Measurements from ENCODE around the gene IFFO2.

Gene IFFO2

DNA sequence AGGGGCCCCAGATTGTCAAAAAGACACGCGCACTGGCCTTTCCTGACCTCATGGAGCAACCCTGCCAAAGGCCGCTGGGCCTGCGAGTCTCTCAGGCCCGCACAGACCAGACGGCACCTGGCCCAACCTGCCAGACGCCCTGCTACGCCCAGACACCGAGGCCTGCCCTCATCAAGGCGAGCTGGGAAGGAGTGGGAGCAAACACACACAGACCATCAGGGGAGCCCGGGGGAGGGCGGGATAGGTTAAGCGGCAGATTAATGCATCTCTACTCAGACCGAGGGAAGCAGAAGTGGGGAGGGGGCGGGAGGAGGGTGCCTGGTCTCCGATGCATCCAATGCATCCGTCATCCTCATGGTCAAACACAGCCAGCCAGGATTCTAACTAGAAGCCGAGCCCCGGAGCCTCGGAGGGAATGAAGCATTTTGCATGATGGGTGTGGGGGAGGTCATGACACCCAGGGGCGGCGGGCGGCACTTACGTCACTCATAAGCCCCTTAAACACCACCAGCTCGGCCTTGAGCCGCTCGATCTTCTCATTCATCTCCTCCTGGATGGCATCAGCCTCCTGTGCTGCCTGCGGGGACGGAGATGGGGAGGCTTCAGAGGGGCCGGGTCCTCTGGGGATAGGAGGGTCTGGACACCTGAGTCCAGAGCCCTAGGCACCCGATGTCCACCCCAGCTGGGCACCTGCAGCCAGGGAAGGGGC, 37.1 kb downstream of the IFFO2 start:
- no peak for DNase-seq (ENCODE audit: low read depth in 2 of 2)

DNA sequence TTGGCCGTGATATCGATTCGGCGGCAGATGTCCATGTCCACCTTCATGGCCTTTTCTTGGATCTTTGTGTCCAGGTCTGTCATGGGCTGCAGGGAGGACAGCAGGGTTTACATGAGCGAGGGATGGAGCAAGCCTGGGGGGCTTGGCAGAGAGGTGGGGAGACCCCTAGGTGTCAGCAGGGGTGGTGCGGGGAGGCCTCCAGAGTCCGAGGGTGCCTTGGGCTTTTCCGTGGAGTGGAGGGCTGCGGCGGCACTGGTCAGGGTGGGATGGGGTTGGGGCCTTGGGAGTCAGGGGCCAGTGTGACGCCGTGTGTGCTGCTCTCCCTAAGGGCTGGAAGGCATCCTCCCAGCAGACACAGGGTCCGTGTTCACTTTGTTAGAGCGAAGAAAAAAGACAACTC, 38.1 kb downstream of the IFFO2 start:
- DNase-seq (ENCODE audit: low read depth in 2 of 2): no peak

DNA sequence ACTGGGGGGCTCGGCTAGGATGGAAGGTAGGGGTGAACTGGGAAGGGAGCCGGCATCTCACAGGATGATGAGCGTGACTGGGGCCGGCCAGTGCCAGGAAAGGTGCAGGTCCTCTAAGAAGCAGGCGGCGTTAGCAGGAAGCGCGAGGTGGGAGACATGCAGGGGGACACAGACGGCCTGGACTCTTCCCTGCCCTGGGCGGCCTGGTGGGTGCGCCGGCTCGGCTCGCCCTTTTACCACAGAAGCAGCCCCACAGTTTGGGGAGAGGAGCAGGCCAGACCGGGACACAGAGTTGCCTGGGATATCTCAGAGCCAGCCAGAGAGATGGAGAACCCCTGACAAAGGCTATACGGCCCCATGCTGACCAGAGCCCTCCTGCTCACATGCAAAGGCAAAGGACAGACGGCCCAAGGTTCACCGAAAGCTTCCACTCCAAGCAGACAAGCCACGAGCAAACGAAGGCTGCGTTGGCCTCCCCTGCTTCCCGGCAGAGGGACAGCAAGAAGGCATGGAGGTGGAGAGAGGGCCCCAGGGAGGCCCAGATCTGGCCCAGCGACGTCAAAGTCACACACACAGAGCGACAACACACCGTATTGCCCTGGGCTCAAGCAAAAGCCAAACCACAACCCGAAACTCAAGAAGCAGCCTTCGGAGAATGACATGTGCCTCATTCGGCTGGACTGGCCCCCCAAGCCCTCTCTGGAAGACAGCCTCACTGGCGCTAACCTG, 39.2 kb downstream of the IFFO2 start:
- no peak for DNase-seq (ENCODE audit: low read depth in 2 of 2)

DNA sequence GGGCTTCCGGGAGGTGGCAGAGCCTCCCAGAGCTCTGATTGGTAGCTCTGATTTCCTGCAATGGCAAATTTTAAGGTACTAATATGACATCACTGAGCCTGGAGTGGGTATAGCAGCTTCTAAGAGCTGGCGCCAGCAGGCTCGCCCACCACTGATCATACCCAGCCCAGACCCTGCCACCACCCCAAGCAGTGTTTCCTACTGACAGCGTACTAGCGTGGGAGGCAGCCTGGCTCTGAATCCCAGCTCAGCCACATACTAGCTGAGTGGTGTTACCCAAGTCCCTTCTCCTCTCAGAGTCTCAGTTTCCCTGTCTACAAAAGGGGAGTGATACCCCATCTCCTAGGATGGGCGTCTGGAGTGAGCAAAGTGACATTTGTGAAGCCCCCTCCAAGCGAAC, 41.1 kb downstream of the IFFO2 start:
- DNase-seq (ENCODE audit: low read depth in 2 of 2): no peak

DNA sequence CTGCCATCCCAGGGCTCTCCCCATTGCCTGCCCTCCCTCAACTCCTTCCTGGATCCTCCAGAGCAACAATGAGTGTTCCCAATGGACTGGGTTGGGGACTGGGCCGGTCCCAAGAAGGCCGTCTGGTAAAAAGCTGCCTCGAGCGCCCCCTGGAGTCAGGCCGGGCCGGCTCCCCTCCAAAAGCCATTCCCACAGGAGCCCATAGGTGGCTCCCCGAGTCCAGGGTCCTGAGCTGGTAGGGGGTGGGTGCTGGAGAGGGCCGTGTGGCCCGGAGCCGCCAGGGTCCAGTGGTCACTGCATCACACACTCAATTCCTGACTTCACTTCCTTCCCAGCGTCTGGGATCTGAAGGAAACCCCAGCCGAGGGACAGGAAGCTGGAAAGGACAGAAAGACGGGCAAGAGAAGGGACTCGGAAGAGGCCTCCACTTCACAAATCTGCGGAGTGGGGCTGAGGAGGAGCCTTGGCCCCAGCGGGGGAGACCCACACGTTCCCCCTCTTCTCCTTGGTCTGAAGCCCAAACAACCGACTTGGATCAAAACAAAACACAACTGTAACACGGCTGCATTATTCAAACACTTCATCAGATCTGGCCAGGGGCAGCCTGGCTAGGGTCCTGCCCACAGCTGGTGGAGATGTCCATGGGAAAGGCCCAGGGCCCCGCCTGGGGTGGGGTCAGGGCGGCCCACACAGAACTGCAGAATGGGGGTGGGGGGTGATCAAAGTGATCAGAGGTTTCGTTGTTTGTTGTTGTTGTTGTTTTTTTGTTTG, 43.2 kb downstream of the IFFO2 start:
- peak; percentile 48 to 49 for DNase-seq (ENCODE audit: low read depth in 2 of 2)

DNA sequence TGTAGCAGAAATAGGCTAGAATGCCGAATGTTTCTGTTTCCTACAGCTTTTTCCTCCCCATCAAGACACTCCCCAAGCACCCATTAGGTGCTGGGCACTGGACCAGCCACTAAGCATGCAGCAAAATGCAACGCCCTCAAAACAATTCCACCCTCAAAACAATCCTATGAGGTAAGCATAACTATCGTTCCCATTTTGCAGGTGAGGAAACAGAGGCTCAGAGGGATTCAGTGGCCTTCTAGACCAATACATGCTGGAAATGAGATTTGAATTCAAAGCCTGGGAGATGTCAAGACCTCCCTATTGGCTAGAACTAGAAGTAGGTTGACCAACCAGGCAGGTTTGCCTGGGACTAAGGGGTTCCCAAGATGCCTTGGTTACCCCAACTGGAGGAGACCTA, 43.9 kb downstream of the IFFO2 start:
- no peak for DNase-seq (ENCODE audit: low read depth in 2 of 2)

DNA sequence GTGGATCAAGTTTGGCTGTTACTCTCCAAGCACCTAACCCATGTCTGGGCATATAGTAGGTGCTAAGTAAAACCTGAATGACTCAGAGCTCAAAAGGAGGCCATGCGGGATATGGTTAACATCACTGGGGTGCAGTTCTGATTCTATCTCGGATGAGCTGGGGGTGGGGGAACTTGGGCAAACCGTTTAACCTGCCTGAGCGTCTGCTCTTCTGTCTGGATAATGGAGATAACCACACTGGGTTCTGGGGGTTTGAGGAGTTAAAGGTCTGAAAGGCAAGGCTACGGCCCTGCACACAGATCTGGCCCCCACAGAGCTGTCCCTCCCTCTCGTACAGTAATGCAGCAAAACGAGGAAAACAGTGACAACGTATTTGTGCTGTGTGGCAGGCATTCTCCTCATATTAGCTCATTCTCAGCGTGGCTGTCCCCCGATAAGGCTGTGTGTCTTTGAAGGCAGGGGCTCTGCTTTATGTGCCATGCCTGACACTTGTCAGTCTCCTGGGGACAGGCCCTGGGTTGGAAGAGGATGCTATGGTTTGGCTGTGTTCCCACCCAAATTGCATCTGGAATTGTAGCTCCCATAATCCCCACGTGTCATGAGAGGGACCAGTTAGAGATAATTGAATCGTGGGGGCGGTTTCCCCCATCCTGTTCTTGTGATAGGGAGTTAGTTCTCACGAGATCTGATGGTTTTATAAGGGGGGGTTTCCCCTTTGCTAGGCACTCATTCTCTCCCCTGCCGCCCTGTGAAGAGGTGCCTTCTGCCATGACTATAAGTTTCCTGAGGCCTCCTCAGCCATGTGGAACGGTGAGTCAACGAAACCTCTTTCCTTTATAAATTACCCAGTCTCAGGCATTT, 47.3 kb downstream of the IFFO2 start:
- no peak for DNase-seq (ENCODE audit: low read depth in 2 of 2)

DNA sequence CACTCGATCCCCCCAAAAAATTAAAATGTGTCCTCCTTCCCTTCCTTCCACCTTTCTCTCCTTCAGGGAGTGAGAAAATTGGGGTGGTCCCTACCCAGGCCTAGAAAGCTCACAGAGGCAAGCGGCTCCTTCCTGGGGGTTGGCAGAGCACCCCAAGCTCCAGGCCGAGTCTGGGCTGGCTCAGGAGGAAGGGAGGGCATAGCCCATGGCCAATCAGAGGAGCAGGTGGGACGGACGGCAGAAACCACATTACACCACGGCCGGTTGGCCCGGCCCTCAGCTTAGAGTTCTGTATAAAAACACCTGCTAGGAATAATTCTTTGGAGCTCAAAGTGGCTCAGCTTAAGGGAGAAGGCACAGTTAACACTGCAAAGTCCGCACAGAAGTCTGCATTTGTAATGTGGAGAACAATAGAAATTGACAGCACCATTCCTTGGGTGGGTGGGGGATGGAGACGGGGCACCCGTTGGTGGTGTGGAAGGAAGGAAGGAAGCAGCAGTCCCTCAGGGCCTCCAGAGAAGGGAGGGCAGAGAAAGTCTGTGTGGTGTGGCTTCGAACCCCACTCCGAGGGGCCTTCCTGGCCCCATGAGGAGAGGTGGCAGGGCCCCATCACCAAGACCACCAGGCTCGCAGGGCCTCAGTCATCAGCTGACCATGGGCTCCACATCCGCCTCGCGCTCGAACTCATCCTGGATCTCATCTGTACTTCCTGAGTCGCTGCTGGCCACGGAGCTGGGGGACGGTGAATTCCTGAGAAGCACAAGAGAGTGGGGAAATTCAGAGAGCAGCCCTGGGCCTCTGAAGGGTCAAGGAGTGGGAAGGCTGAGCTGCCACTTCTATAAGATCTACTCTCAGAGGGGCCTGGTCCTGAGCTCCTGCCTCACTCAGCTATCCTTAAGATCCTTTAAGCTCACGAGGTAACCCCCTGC, 48.3 kb downstream of the IFFO2 start:
- DNase-seq (ENCODE audit: low read depth in 2 of 2): no peak

DNA sequence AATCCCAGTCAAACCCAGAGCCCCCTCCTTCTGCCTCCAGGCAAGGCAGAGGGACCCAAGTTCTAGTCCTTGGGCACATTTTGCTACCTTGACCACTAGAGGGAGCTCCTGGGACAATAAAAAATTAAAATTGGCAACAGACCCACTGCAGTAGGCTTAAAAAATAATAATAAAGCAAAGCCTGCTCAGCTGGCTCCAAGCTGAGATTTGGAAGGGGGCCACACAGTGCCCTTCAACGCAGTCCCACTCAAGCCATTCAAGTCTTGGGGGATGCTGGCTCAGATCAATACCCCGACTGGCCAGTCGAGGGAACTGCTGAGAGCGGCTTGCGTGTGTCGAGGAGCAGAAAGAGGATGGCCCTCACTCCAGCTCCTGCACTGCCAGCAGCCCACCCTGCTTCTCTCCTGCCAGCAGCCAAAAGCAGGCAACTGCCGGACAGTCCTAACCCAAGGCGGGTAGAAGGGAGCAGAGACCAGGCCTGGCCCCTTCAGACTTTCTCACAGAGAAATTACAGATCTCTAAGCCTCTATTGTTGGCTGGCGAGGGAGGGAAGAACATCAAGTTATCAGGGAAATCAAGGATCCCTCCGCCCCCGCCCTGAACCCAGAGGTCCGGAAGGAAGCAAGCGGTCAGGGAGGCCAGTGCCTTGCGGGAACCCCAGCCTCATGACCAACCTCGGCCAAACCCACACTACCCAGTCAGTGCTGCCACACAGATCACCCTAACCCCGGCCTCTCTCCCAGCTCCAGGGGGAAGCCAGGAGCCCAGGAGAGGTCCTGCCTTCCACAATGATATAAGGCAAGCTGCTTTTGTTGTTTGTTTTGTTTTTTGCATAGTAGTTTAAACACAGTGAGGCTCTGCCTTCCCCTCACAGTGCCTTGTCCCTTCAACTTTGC, 49.2 kb downstream of the IFFO2 start:
- DNase-seq (ENCODE audit: low read depth in 2 of 2): peak; percentile 14 to 23

DNA sequence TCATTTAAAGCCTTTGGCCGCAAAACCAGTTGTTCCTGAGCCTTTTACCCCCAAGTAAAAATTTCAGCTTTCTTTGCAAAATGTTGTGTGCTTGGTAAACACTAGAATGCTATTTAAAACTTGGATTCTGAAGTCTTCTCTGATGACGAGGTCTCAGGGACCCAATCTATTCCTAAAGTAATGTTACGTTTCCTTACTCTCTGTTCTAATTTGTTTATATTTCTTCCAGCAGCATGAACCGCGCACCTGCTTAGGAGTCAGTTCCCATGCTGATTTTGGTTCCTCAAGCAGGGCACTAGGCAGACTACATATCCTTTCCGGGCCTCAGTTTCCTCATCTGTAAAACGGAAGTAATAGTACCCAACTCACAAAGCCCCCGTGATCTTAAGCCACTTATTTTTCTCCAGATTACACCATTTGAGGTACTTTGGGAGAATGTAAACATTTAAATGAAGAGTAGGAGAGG, 53.2 kb downstream of the IFFO2 start:
- DNase-seq (ENCODE audit: low read depth in 2 of 2): no peak

DNA sequence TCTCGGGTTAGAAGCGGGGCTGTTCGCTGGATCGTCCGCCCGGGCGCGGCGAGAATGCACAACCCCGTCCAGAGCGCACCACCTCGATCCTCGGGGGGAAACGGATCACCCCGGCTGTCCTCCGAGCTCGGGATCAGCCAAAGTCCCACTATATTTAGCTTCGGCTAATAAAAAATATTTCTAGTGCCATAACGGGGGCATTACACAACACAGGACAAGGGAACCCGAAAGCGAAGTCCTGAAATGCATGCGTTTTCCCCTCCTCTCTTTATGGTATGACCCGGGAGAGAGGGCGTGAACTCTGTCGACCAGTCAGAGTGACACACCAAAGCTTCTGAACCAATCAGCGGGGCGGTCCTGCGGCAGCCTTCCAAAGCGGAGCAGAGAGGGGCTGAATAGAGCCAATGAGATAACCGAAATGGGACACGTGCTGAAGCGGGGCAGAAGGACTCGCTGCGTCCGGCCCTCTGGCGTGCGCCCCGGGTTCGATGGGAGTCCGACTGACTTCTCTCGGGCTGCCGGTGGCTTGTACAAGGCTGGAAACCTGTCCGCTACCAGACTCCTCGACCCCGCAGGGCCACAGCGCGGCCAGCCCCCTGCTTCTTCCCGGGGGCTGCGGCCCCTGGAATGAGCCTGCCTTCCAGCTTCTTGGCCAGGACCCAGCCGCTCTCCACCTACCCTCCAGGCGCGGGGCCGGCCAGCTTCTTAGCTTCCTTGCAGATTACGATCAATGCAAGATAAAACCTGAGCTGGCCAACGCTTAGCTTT, 53.8 kb downstream of the IFFO2 start, which contains the start of gene ALDH4A1:
Gene ALDH4A1, minus strand, starts transcription at position 33 of the 768 bp plus-strand sequence. Its CDS starts 32 bp downstream, at position 1.
- DNase-seq (ENCODE audit: low read depth in 2 of 2): peak; percentile 90 to 91

DNA sequence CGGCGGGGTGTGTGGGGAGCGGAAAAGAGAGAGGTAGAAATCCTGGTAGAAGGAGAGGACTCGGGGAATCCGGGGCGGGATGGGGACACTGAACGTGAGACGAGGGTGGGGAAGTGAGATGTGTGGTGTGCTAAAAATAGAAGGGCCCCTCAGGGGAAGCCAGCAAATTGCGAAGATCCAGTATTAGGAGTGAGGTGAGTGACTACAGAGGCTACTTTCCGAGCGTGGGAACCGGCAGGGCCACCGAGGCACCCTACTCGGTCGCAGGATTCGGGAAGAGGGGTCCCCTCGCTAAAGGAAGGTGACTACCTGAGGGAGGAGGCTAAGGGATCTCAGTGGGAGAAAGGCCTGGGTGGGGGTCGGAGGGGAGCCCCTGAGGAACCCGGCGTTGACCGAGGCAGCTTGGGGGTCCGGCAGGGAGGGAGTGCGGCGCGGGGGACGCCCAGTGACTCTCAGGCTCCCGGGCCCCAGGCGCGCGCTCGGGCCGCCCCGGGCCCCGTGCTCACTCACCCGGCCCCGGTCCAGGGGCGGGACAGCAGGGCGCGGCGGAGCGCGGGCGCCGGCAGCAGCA, 54.4 kb downstream of the IFFO2 start:
- DNase-seq (ENCODE audit: low read depth in 2 of 2): no peak

DNA sequence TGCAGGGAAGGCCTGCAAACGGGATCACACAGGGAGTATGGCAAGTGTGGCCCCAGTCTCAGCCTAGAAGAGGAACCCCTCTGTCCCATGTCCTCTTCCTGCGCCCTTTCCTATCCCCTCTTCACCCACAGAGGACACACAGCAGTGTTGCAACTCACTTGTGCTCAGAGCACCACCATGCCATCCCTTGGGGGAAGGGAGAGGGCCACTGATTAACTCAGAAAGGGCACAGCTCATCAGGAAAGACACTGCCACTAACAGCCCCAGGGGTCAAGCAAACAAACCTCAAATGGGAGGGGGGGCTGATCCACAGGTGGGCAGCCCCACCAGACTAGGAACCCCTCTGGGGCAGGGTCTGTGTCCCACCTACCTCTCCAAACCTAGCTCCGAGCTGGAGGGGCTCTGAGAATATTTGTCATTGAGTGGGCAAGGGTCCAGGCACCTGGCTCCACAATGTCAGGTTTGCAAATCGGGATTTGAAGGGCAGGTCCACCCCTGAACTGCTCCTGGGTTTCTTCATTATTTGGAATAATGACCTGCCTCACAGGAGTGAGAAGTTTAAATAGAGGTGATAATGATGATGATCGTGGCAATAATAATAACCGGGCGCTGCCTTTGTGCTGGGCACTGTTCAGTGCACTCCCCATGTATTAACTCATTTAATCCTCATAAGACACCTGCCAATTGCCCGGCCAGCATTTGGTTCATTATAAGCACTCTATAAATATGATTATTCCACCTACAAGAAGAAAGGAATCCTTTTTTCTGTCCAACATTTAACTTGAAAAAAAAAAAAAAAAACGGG, 55.1 kb downstream of the IFFO2 start:
- no peak for DNase-seq (ENCODE audit: low read depth in 2 of 2)

DNA sequence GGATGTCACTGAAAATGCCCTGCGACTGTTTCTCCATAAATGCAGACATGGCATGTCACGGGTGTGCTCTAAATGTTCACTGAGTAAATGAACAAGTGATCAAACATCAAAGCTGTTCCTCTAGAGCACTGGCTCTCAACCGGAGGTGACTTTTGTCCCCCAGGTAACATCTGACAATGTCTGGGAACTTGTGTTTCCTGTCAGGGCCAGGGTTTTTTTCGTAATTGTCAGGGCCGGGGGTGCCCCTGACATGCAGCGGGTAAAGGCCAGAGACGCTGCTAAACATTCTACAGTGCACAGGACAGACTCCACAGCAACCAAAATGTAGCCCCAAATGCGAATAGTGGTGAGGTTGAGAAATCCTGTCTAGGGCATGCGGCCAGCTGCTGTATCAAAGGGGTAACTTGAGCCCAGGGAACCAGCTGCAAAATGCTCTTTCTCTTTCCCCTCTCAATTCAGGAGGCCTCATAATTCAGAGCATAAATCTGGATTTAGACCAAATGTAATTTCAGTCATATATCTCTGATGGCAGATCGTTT, 56.1 kb downstream of the IFFO2 start:
- DNase-seq (ENCODE audit: low read depth in 2 of 2): no peak

DNA sequence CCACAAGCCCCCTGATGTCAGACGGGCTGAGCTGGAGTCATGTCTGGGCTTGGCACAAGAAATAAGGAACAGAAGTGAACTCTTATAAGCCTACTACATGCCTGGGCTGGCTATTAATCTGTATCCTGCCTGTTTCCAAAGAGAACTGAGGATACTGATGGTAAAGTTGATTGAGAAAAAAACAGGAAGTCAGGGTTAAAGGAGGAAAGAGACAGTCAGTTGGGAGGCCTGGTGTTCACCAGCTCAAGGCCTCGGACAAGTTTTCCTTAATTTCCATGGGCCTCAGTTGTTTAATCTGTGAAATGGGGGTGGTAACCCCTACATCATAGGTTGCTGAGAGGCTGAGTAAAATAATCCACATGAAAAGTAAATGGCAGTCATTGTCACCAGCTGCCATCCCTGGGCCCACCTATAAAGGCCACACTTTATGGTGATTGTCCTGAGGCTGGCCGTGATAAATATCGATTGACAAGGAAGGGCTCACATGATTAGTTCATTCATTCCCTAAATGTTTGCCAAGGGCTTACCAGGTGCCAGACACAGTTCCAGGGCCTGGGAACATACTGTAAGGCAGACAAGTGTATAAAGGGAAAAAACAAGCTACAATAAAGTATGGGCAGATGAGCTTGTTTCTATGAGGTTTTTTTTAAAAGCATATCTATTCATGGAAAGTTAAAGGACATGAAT, 57.0 kb downstream of the IFFO2 start:
- no peak for DNase-seq (ENCODE audit: low read depth in 2 of 2)

DNA sequence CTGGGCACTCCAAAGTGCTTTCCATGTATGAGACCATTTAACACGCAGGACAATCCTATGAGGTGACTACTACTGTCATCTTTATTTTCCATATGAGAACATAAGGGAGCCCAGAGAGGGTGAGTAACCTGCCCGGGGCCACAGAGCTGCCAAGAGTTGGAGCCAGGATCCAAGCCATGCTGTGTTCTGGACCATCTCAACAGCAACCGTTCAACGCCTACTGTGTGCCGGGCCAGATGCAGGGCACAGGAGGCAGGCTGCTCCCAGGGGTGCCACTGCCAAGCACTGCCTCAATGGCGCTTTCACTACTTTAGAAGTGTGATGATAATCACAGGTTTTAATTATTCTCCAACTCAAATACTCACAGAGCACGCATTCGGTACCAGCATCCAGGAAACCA, 57.9 kb downstream of the IFFO2 start:
- DNase-seq (ENCODE audit: low read depth in 2 of 2): no peak

DNA sequence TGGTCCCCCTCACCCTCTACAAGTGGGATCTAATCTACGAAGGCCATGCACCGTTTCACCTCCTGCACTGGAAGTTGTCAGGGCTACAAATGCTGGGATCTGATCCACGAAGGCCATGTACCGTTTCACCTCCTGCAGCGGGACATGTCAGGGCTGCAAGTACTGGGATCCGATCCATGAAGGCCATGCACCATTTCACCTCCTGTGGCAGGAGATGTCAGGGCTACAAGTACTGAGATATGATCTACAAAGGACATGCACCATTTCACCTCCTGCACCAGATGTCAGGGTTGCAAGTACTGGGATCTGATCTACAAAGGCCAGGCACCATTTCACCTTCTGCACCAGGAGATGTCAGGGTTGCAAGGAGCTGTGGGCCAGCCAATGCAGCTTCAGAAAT, 61.2 kb downstream of the IFFO2 start:
- no peak for DNase-seq (ENCODE audit: low read depth in 2 of 2)
